K562 (cell line): ENCODE data around the gene SP6.

Experiments
- CBX8 ChIP-seq: fragments of 200-600 bp; sonication (generic); IDR thresholded peaks from 2 replicates; pipeline ENCODE4 v1.6.1; 2012; ENCODE audit warnings: borderline replicate concordance, mixed run types, low read depth, mild to moderate bottlenecking, moderate library complexity, mixed read lengths, low read length, control low read depth, inconsistent platforms; ENCODE audit not compliant: poor library complexity, severe bottlenecking; ENCODE audit errors: extremely low read depth
- CHD1 ChIP-seq: fragments of 200-600 bp; sonication (generic); IDR thresholded peaks from one replicate; pipeline ENCODE4 v1.6.1; 2012; ENCODE audit warnings: mild to moderate bottlenecking, moderate library complexity, low read length, inconsistent platforms
- FOXJ3 ChIP-seq: sonication (generic); formaldehyde crosslinking; IDR thresholded peaks from 2 replicates; pipeline ENCODE4 v1.4.0; 2020; ENCODE audit warnings: mild to moderate bottlenecking, missing genetic modification reagents
- NKRF ChIP-seq: fragments of 450-650 bp; IDR thresholded peaks from 2 replicates; pipeline ENCODE4 v1.6.1; 2016; ENCODE audit warnings: borderline replicate concordance
- PTBP1 ChIP-seq: fragments of 200-400 bp; formaldehyde crosslinking; IDR thresholded peaks from 2 replicates; pipeline ENCODE4 v1.6.1; 2017; ENCODE audit warnings: low read depth, low read length
- RAD21 ChIP-seq, 2 experiments: fragments of 250-450 bp in 1 of 2; fragments of 450-650 bp in 1 of 2; sonication (Bioruptor Pico) in 1 of 2; formaldehyde crosslinking in 1 of 2; IDR thresholded peaks in 1 of 2; conservative IDR thresholded peaks in 1 of 2; 2 replicates each; pipeline versions ENCODE4 v1.4.0 to v1.8.0; 2020 to 2022; ENCODE audit warnings: mild to moderate bottlenecking in 2 of 2, moderate library complexity in 1 of 2
- RBFOX2 ChIP-seq: fragments of 200-400 bp; formaldehyde crosslinking; IDR thresholded peaks from 2 replicates; pipeline ENCODE4 v1.6.1; 2017; ENCODE audit warnings: low read depth, mild to moderate bottlenecking, low read length, moderate library complexity
- RBM25 ChIP-seq: fragments of 200-400 bp; formaldehyde crosslinking; IDR thresholded peaks from 2 replicates; pipeline ENCODE4 v1.6.1; 2018; ENCODE audit warnings: low read length, low read depth, moderate library complexity; ENCODE audit not compliant: severe bottlenecking
- TARDBP ChIP-seq: fragments of 450-650 bp; IDR thresholded peaks from 2 replicates; pipeline ENCODE4 v1.6.1; 2016
- ZBTB17 ChIP-seq: fragments of 450-650 bp; formaldehyde crosslinking; IDR thresholded peaks from 2 replicates; pipeline ENCODE4 v1.4.0; 2020; ENCODE audit warnings: mild to moderate bottlenecking
- ZNF124 ChIP-seq: sonication (generic); formaldehyde crosslinking; IDR thresholded peaks from 2 replicates; pipeline ENCODE4 v1.8.1; 2022; ENCODE audit warnings: missing genetic modification reagents
- ZNF224 ChIP-seq: sonication (generic); formaldehyde crosslinking; IDR thresholded peaks from 2 replicates; pipeline ENCODE4 v1.8.0; 2022; ENCODE audit warnings: mild to moderate bottlenecking, missing genetic modification reagents
- TF ChIP-seq, protein P1 (sequence below), 3 experiments: IDR thresholded peaks in 2 of 3; conservative IDR thresholded peaks in 1 of 3; 2 replicates each; pipeline ENCODE4 v1.5.1; 2011 to 2012; ENCODE audit warnings: low read length in 3 of 3, mild to moderate bottlenecking in 3 of 3, control low read depth in 2 of 3, improper control_type of control experiment in 1 of 3, inconsistent platforms in 1 of 3, low read depth in 1 of 3, mixed read lengths in 1 of 3, moderate library complexity in 1 of 3; ENCODE audit not compliant: insufficient read depth in 2 of 3

DNA sequence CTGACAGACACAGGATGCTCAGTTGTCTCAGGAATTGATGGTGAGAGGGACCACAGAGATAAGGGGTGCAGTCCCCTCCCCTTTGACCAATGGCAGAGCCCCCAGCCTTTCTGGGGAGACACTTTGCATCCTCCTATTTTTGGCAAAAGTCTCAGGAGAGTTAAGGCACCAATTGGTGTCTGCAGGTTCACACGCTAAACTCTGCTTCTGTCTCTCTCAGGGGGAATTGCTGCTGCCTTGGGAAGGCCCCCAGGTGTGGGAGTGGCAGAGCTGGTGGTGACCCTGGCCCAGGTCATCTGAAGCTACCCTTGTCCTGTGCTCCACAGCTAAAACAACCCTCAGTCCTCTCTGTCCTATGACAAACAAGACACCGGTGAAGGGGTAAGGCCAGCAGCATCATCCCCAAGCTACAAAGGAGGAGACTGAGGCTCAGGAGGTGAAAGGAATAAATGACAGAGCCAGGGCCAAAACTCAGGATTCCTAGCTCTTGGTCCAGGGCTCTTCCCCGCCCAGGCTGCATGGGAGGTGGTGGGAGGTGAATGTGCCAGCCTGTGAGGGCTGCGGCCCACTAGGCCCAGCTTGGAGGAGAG lies 49.7 kb downstream of the SP6 start:
- TF ChIP-seq ZNF124 (CRISPR knock-in tag) (no peak), CBX8 (no peak), NKRF (no peak), CHD1 (no peak), RAD21 (CRISPR knock-in tag; conservative IDR thresholded peaks at IDR 0.05 in 1 of 2, IDR thresholded peaks at IDR 0.05 in 1 of 2) (no peak), ZNF224 (no peak), RBFOX2 (no peak), ZBTB17 (CRISPR knock-in tag) (no peak), RBM25 (no peak), PTBP1 (no peak), FOXJ3 (CRISPR knock-in tag) (no peak), TARDBP (no peak)
- TF ChIP-seq, protein P1, sequence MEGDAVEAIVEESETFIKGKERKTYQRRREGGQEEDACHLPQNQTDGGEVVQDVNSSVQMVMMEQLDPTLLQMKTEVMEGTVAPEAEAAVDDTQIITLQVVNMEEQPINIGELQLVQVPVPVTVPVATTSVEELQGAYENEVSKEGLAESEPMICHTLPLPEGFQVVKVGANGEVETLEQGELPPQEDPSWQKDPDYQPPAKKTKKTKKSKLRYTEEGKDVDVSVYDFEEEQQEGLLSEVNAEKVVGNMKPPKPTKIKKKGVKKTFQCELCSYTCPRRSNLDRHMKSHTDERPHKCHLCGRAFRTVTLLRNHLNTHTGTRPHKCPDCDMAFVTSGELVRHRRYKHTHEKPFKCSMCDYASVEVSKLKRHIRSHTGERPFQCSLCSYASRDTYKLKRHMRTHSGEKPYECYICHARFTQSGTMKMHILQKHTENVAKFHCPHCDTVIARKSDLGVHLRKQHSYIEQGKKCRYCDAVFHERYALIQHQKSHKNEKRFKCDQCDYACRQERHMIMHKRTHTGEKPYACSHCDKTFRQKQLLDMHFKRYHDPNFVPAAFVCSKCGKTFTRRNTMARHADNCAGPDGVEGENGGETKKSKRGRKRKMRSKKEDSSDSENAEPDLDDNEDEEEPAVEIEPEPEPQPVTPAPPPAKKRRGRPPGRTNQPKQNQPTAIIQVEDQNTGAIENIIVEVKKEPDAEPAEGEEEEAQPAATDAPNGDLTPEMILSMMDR (IDR thresholded peaks at IDR 0.05 in 2 of 3, conservative IDR thresholded peaks at IDR 0.05 in 1 of 3; ENCODE audit: insufficient read depth in 2 of 3, low read depth in 1 of 3, low read length in 3 of 3), result no peak
